ENCODE results near the gene DUSP9. TPM values are rescaled to one million over a fixed set of nuclear protein-coding genes. Genes with fewer than 3 reads are reported as not detected.

DUSP9 gene
- polyA plus RNA-seq, 1 experiment: not detected

GRCh38 chrX:153665726-153666306, 18.8 kb downstream of the DUSP9 start:
- Histone ChIP-seq H3K27ac (ENCODE audit: low read depth, low read length) (no peak overlapping the region), H3K4me3 (ENCODE audit: low read depth, low read length) (no peak overlapping the region), H3K27me3 (ENCODE audit: control insufficient read depth, insufficient read depth, low read length) (peaks cover 16% of the 10 kb centered on the region), H3K9me3 (ENCODE audit: control insufficient read depth, insufficient read depth, low read length) (no peaks in the 10 kb centered on the region; the same call in 1 of the 2 replicates)
- TF ChIP-seq CTCF (IDR thresholded peaks at IDR 0.05; ENCODE audit: low read depth, low read length): no peak
- CTCF ChIA-PET: interaction anchor here (1.5 to 5.1 kb wide), 4 partner anchors 13 to 127 kb away, joined by 4 to 64 read pairs (median 34); no protein-coding TSS in a partner anchor
- POLR2A ChIA-PET: no interaction called here
- DNase-seq (ENCODE audit: low read depth, low spot score): no peak

GRCh38 chrX:153667281-153667955, 20.4 kb downstream of the DUSP9 start:
- Histone ChIP-seq H3K4me3 (ENCODE audit: low read depth, low read length) (peak overlapping the region; percentile 20), H3K27me3 (ENCODE audit: control insufficient read depth, insufficient read depth, low read length) (peaks cover 11% of the 10 kb centered on the region), H3K9me3 (ENCODE audit: control insufficient read depth, insufficient read depth, low read length) (no peaks in the 10 kb centered on the region; the same call in 1 of the 2 replicates), H3K27ac (ENCODE audit: low read depth, low read length) (no peak overlapping the region)
- DNase-seq (ENCODE audit: low read depth, low spot score): no peak
- TF ChIP-seq CTCF (IDR thresholded peaks at IDR 0.05; ENCODE audit: low read depth, low read length): no peak
- POLR2A ChIA-PET: no interaction called here
- CTCF ChIA-PET: interaction anchor here (0.6 to 5.1 kb wide), 23 partner anchors 8 to 849 kb away, joined by 3 to 64 read pairs (median 8); partner anchors contain the start of genes BGN and CCNQ

- Histone ChIP-seq H3K4me3 (ENCODE audit: low read depth, low read length) (peak overlapping the region; percentile 20; the same call in 1 of the 2 replicates), H3K9me3 (ENCODE audit: control insufficient read depth, insufficient read depth, low read length) (no peaks in the 10 kb centered on the region; the same call in 1 of the 2 replicates), H3K27ac (ENCODE audit: low read depth, low read length) (no peak overlapping the region), H3K27me3 (ENCODE audit: control insufficient read depth, insufficient read depth, low read length) (peaks cover 11% of the 10 kb centered on the region)
- peak; percentile 30 for DNase-seq (ENCODE audit: low read depth, low spot score)
- ChIA-PET CTCF (interaction anchor here (0.6 to 5.1 kb wide), 19 partner anchors 8 to 849 kb away, joined by 3 to 64 read pairs (median 9); partner anchors contain the start of gene CCNQ), POLR2A (no interaction called here)
- TF ChIP-seq CTCF (IDR thresholded peaks at IDR 0.05; ENCODE audit: low read depth, low read length): peak; percentile 72
Measured at GRCh38 chrX:153667956-153668396, 21.0 kb downstream of the DUSP9 start.

GRCh38 chrX:153668423-153669173, 21.6 kb downstream of the DUSP9 start:
- H3K27ac ChIP-seq (ENCODE audit: low read depth, low read length): no peak overlapping the region
- CTCF ChIA-PET: interaction anchor here (0.6 to 5.1 kb wide), 30 partner anchors 10 to 850 kb away, joined by 3 to 64 read pairs (median 6); partner anchors contain the start of gene CCNQ
- H3K9me3 ChIP-seq (ENCODE audit: control insufficient read depth, insufficient read depth, low read length): no peaks in the 10 kb centered on the region; the same call in 1 of the 2 replicates
- no peak for TF ChIP-seq CTCF (IDR thresholded peaks at IDR 0.05; ENCODE audit: low read depth, low read length)
- POLR2A ChIA-PET: no interaction called here
- peaks cover 11% of the 10 kb centered on the region for H3K27me3 ChIP-seq (ENCODE audit: control insufficient read depth, insufficient read depth, low read length)
- no peak overlapping the region for H3K4me3 ChIP-seq (ENCODE audit: low read depth, low read length)
- no peak for DNase-seq (ENCODE audit: low read depth, low spot score)
